ENCODE measurements around the gene P2RY8. TPM values are rescaled to one million over a fixed set of nuclear protein-coding genes. Genes with fewer than 3 reads are reported as not detected.
A peak's percentile ranks its signal among the peaks of the same experiment; 100 is the strongest.

Gene P2RY8
- total and polyA plus RNA-seq, 10 of the 15 experiments (the other 5 are each of a cell fraction or from before 2014, with no cell fraction given): 2.0 to 64.4 (median 36.5) TPM

DNA sequence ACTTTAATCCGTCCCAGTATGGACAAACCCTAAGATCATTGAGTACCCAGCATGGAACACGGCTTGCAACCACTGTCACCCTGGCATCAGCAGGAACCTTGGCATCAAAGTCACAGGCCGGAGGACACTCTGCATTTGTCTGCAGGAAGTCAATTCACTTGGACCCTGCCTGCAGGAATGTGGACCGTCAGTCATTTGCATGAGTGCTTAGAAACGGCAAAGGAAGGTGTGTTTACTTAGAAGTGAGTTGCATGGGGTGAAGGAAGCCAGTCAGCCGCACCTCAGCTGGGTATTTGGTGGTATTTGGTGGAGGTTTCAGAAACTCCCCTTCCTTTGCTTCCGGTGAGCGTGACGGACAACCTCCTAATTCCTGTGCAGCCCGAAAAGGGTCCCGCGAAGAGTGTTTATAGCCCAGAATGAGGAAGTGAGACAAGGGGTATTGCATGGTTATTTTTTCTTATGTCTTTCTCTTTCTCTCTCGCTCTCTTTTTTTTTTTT, 15.5 kb downstream of the P2RY8 start (continued):
- TF ChIP-seq PKNOX1 (IDR thresholded peaks at IDR 0.05): peak; percentile 94
- TF ChIP-seq, protein P1, sequence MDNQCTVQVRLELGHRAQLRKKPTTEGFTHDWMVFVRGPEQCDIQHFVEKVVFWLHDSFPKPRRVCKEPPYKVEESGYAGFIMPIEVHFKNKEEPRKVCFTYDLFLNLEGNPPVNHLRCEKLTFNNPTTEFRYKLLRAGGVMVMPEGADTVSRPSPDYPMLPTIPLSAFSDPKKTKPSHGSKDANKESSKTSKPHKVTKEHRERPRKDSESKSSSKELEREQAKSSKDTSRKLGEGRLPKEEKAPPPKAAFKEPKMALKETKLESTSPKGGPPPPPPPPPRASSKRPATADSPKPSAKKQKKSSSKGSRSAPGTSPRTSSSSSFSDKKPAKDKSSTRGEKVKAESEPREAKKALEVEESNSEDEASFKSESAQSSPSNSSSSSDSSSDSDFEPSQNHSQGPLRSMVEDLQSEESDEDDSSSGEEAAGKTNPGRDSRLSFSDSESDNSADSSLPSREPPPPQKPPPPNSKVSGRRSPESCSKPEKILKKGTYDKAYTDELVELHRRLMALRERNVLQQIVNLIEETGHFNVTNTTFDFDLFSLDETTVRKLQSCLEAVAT (IDR thresholded peaks at IDR 0.05): peak; percentile 82; the same call in 1 of the 2 replicates
- peak; percentile 71; the same call in 1 of the 2 replicates for TF ChIP-seq POLR2AphosphoS5 (IDR thresholded peaks at IDR 0.05; ENCODE audit: low read length)
- peak; percentile 85 for TF ChIP-seq SP1 (IDR thresholded peaks at IDR 0.05; ENCODE audit: low read depth, low read length)
- peak; percentile 93 for TF ChIP-seq CREM (IDR thresholded peaks at IDR 0.05; ENCODE audit: low read depth)
- TF ChIP-seq TAF1 (IDR thresholded peaks at IDR 0.05; ENCODE audit: borderline replicate concordance, low read depth, low read length): no peak
- no peak for TF ChIP-seq RFX5 (IDR thresholded peaks at IDR 0.05; ENCODE audit: low read depth, low read length)
- TF ChIP-seq, protein P2, sequence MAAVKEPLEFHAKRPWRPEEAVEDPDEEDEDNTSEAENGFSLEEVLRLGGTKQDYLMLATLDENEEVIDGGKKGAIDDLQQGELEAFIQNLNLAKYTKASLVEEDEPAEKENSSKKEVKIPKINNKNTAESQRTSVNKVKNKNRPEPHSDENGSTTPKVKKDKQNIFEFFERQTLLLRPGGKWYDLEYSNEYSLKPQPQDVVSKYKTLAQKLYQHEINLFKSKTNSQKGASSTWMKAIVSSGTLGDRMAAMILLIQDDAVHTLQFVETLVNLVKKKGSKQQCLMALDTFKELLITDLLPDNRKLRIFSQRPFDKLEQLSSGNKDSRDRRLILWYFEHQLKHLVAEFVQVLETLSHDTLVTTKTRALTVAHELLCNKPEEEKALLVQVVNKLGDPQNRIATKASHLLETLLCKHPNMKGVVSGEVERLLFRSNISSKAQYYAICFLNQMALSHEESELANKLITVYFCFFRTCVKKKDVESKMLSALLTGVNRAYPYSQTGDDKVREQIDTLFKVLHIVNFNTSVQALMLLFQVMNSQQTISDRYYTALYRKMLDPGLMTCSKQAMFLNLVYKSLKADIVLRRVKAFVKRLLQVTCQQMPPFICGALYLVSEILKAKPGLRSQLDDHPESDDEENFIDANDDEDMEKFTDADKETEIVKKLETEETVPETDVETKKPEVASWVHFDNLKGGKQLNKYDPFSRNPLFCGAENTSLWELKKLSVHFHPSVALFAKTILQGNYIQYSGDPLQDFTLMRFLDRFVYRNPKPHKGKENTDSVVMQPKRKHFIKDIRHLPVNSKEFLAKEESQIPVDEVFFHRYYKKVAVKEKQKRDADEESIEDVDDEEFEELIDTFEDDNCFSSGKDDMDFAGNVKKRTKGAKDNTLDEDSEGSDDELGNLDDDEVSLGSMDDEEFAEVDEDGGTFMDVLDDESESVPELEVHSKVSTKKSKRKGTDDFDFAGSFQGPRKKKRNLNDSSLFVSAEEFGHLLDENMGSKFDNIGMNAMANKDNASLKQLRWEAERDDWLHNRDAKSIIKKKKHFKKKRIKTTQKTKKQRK (IDR thresholded peaks at IDR 0.05; ENCODE audit: low read depth, low read length): no peak
- TF ChIP-seq ATF7 (IDR thresholded peaks at IDR 0.05; ENCODE audit: low read depth): peak; percentile 75
- peak; percentile 79 for TF ChIP-seq SIN3A (IDR thresholded peaks at IDR 0.05; ENCODE audit: low read depth, low read length)
- TF ChIP-seq, protein P3, sequence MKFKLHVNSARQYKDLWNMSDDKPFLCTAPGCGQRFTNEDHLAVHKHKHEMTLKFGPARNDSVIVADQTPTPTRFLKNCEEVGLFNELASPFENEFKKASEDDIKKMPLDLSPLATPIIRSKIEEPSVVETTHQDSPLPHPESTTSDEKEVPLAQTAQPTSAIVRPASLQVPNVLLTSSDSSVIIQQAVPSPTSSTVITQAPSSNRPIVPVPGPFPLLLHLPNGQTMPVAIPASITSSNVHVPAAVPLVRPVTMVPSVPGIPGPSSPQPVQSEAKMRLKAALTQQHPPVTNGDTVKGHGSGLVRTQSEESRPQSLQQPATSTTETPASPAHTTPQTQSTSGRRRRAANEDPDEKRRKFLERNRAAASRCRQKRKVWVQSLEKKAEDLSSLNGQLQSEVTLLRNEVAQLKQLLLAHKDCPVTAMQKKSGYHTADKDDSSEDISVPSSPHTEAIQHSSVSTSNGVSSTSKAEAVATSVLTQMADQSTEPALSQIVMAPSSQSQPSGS (IDR thresholded peaks at IDR 0.05; ENCODE audit: low read length): peak; percentile 85
- TF ChIP-seq, protein P4, sequence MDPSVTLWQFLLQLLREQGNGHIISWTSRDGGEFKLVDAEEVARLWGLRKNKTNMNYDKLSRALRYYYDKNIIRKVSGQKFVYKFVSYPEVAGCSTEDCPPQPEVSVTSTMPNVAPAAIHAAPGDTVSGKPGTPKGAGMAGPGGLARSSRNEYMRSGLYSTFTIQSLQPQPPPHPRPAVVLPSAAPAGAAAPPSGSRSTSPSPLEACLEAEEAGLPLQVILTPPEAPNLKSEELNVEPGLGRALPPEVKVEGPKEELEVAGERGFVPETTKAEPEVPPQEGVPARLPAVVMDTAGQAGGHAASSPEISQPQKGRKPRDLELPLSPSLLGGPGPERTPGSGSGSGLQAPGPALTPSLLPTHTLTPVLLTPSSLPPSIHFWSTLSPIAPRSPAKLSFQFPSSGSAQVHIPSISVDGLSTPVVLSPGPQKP (IDR thresholded peaks at IDR 0.05; ENCODE audit: low read depth, low read length): no peak; the same call in 1 of the 2 replicates
- TF ChIP-seq RBBP5 (conservative IDR thresholded peaks at IDR 0.05): no peak
- TF ChIP-seq FOXM1 (IDR thresholded peaks at IDR 0.05; ENCODE audit: low read depth, low read length): peak; percentile 95
- TF ChIP-seq HDAC2 (IDR thresholded peaks at IDR 0.05): no peak
- peak; percentile 46; the same call in 1 of the 2 replicates for TF ChIP-seq MYB (IDR thresholded peaks at IDR 0.05; ENCODE audit: borderline replicate concordance, low read depth, low read length)
- peak; percentile 96 for TF ChIP-seq RUNX3 (IDR thresholded peaks at IDR 0.05; ENCODE audit: low read length)
- TF ChIP-seq SREBF1 (IDR thresholded peaks at IDR 0.05; ENCODE audit: low read length): no peak
- TF ChIP-seq NRF1 (conservative IDR thresholded peaks at IDR 0.05; ENCODE audit: low read depth, low read length): no peak
- 0 out of 2 replicates have a peak, but pooled peaks have one; percentile 33 for TF ChIP-seq LARP7 (IDR thresholded peaks at IDR 0.05)
- TF ChIP-seq, protein P5, sequence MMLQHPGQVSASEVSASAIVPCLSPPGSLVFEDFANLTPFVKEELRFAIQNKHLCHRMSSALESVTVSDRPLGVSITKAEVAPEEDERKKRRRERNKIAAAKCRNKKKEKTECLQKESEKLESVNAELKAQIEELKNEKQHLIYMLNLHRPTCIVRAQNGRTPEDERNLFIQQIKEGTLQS (IDR thresholded peaks at IDR 0.05; ENCODE audit: borderline replicate concordance, extremely low read depth, low read depth, low read length): no peak
- TF ChIP-seq MEF2A (IDR thresholded peaks at IDR 0.05; ENCODE audit: insufficient read depth, low read depth, low read length): peak; percentile 98
- peak; percentile 68; the same call in 1 of the 2 replicates for TF ChIP-seq HDGF (IDR thresholded peaks at IDR 0.05)
